Gastrocnemius medialis (tissue), 4 donors: Measurements from ENCODE around the gene TNFRSF13B.

Source experiments
- POLR2A ChIP-seq, 2 donors: fragments of 450-650 bp; IDR thresholded peaks; one replicate each; pipeline ENCODE4 v1.6.1; 2017; ENCODE audit warnings: antibody characterized with exemption in 2 of 2, mild to moderate bottlenecking in 2 of 2, moderate library complexity in 2 of 2
- TF ChIP-seq, protein P1 (sequence below), 5 experiments: fragments of 450-650 bp in 3 of 5; fragments of 200-600 bp in 2 of 5; sonication (generic) in 2 of 5; IDR thresholded peaks in 4 of 5; conservative IDR thresholded peaks in 1 of 5; 1 replicate in 4 of 5; 2 replicates in 1 of 5; pipeline ENCODE4 v1.5.1; 2016 to 2019; ENCODE audit warnings: antibody characterized with exemption in 5 of 5, mild to moderate bottlenecking in 3 of 5, moderate library complexity in 3 of 5

- TF ChIP-seq, protein P1, sequence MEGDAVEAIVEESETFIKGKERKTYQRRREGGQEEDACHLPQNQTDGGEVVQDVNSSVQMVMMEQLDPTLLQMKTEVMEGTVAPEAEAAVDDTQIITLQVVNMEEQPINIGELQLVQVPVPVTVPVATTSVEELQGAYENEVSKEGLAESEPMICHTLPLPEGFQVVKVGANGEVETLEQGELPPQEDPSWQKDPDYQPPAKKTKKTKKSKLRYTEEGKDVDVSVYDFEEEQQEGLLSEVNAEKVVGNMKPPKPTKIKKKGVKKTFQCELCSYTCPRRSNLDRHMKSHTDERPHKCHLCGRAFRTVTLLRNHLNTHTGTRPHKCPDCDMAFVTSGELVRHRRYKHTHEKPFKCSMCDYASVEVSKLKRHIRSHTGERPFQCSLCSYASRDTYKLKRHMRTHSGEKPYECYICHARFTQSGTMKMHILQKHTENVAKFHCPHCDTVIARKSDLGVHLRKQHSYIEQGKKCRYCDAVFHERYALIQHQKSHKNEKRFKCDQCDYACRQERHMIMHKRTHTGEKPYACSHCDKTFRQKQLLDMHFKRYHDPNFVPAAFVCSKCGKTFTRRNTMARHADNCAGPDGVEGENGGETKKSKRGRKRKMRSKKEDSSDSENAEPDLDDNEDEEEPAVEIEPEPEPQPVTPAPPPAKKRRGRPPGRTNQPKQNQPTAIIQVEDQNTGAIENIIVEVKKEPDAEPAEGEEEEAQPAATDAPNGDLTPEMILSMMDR (IDR thresholded peaks at IDR 0.05 in 4 of 5, conservative IDR thresholded peaks at IDR 0.05 in 1 of 5): no peak
- no peak for TF ChIP-seq POLR2A (IDR thresholded peaks at IDR 0.05)
Measured at GRCh38 chr17:16980813-16981731, 9.2 kb upstream of the TNFRSF13B start.
